ENCODE measurements around the gene MVB12B.

DNA sequence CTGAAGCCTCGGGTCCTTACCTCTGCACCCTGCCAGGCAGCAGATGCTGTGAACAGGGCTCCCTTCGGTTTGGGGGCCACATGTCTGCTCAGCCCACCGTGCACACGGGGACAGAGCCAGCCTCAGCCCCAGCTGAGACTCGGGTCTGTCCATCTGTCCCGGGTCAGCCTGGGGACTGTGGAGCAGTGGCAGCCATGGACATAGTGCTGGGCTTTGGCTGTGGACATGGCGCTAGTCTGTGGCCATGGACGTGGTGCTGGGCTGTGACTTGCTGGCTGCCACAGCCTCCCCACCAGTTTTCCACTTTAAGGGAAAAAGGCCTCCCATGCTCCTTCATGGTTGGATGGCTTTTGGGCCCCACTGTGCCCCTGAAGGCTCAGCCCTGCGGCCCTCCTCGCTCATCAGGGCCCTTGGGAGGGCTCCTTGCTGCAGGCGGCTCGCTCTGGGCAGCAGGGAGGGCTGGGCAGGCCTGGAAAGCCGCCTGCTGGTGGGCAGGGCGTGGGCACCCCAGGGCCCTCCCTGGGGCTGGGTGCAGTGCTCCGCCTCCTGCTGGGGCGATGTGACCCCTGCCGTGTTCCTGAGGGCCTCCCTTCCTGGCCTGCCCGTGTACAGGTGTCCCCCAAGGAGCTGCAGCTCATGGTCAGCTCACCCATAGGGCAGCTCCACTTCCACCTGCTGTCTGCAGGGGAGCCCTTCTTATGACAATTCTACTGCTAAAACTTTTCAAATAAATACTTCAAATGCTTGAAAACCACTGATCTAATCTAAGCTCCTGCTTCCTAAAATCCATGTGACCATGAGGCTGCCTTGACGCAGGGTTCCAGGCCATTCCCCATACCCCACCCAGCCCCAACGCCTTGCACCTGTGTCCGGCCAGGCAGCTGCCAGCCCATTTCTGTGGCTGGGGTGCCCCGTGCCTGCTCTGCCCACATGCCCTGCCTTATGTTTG lies 175.0 kb downstream of the MVB12B start:
- TF ChIP-seq, protein P1, sequence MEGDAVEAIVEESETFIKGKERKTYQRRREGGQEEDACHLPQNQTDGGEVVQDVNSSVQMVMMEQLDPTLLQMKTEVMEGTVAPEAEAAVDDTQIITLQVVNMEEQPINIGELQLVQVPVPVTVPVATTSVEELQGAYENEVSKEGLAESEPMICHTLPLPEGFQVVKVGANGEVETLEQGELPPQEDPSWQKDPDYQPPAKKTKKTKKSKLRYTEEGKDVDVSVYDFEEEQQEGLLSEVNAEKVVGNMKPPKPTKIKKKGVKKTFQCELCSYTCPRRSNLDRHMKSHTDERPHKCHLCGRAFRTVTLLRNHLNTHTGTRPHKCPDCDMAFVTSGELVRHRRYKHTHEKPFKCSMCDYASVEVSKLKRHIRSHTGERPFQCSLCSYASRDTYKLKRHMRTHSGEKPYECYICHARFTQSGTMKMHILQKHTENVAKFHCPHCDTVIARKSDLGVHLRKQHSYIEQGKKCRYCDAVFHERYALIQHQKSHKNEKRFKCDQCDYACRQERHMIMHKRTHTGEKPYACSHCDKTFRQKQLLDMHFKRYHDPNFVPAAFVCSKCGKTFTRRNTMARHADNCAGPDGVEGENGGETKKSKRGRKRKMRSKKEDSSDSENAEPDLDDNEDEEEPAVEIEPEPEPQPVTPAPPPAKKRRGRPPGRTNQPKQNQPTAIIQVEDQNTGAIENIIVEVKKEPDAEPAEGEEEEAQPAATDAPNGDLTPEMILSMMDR (IDR thresholded peaks at IDR 0.05), result no peak
- TF ChIP-seq POLR2A (IDR thresholded peaks at IDR 0.05), result no peak
- TF ChIP-seq POLR2AphosphoS5 (IDR thresholded peaks at IDR 0.05; ENCODE audit: insufficient read depth in 1 of 2, low read depth in 1 of 2), result no peak

All from vagina (tissue), 2 donors.